ENCODE measurements around the gene GATA2.
A peak's percentile ranks its signal among the peaks of the same experiment; 100 is the strongest.

Gene GATA2

GRCh38 chr3:128500556-128500955, 7.6 kb upstream of the GATA2 start:
- Histone ChIP-seq H3K4me1 (peaks cover 0 to 18% (median 13%) of the 10 kb centered on the region in 4 donors), H3K9me3 (no peaks in the 10 kb centered on the region), H3K27me3 (peaks cover 0 to 92% of the 10 kb centered on the region in 2 donors), H3K36me3 (no peaks in the 10 kb centered on the region), H3K4me3 (no peak overlapping the region), H3K27ac (no peak overlapping the region)
- peak in 1 of 2 donors; percentile 10 for DNase-seq
- TF ChIP-seq CTCF (IDR thresholded peaks at IDR 0.05), result no peak
- intact Hi-C loops (cut with DNase I; ENCODE audit: low total_unique reads), result no loop called here

DNA sequence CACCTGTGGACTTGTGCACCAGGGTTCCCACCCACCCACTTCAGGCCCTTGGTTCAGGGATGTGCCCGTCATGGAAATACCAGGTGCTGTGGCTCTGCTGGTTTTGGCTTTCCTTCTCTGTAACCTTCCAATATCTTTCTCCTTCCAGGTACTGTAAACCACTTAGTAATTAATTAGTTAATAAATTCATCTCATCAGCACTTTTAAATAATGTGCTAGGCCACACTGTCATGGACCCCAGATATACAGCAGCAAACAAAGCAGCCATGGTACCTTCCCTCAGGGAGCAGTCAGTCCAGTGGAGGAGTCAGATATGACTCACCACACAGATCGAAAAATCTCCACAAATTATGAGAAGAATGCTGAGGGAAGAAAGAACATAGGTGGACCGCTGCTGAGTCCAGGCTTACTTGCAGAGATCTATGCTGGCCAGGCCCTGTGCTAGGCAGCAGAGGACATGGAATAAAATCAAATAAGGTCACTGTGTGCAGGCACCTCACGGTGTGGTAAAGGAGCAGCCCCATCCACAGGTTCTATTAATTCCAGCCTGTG, 6.8 kb upstream of the GATA2 start:
- no peak for TF ChIP-seq CTCF (IDR thresholded peaks at IDR 0.05)
- no peaks in the 10 kb centered on the region for H3K36me3 ChIP-seq
- H3K27ac ChIP-seq, result no peak overlapping the region
- peaks cover 0 to 95% of the 10 kb centered on the region in 2 donors for H3K27me3 ChIP-seq
- DNase-seq, result peak in 1 of 2 donors; percentile 2
- H3K4me3 ChIP-seq, result no peak overlapping the region
- H3K4me1 ChIP-seq, result peaks cover 0 to 18% (median 13%) of the 10 kb centered on the region in 4 donors
- H3K9me3 ChIP-seq, result no peaks in the 10 kb centered on the region
- intact Hi-C loops (cut with DNase I; ENCODE audit: low total_unique reads), result no loop called here

- DNase-seq, result peak in 1 of 2 donors; percentile 31
Observed at GRCh38 chr3:128498901-128499530, 6.0 kb upstream of the GATA2 start.

DNA sequence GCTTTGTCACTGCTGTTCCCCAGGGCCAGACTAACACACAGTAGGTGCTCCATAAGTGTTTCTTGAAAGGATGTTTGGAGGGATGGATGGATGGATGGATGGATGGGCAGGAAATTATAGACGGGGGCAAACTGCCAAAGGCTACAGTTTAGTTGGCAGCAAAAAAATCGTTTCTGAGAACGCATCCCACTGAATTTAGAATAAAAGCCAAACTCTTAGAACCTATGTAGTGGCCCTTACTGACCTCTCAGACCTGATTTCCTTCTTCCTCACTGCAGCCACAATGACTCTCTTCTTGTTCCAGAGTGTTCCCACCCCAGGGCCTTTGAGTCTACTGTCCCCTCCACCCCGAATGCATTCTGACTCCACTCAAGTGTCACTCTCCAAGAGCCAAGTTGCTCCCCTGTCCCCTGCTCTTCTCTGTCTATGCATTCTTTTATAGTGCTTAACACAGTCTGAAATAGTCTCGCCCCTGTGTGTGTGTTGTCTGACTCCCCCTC, 5.2 kb upstream of the GATA2 start:
- intact Hi-C loops (cut with DNase I; ENCODE audit: low total_unique reads), result no loop called here
- Histone ChIP-seq H3K9me3 (no peaks in the 10 kb centered on the region), H3K4me3 (peak overlapping the region; percentile 43 to 54), H3K27ac (no peak overlapping the region), H3K36me3 (no peaks in the 10 kb centered on the region), H3K4me1 (peaks cover 0 to 20% (median 13%) of the 10 kb centered on the region in 4 donors), H3K27me3 (peaks cover 0 to 96% of the 10 kb centered on the region in 2 donors)
- TF ChIP-seq CTCF (IDR thresholded peaks at IDR 0.05), result no peak
- peak; percentile 1 to 20 for DNase-seq

More at GRCh38 chr3:128498901-128499530, 6.0 kb upstream of the GATA2 start:
- H3K4me1 ChIP-seq, result peaks cover 0 to 18% (median 13%) of the 10 kb centered on the region in 4 donors
- no peak for TF ChIP-seq CTCF (IDR thresholded peaks at IDR 0.05)
- H3K36me3 ChIP-seq, result no peaks in the 10 kb centered on the region
- H3K4me3 ChIP-seq, result no peak overlapping the region
- H3K27ac ChIP-seq, result no peak overlapping the region
- intact Hi-C loops (cut with DNase I; ENCODE audit: low total_unique reads), result no loop called here
- H3K9me3 ChIP-seq, result no peaks in the 10 kb centered on the region
- peaks cover 0 to 96% of the 10 kb centered on the region in 2 donors for H3K27me3 ChIP-seq

- Histone ChIP-seq H3K4me1 (peaks cover 0 to 27% (median 19%) of the 10 kb centered on the region in 4 donors), H3K9me3 (no peaks in the 10 kb centered on the region), H3K36me3 (no peaks in the 10 kb centered on the region), H3K4me3 (peak overlapping the region; percentile 43 to 54), H3K27ac (no peak overlapping the region), H3K27me3 (peaks cover 0 to 96% of the 10 kb centered on the region in 2 donors)
- peak; percentile 27 to 70 for DNase-seq
- intact Hi-C loops (cut with DNase I; ENCODE audit: low total_unique reads), result loop anchor here (2.0 kb wide), 1 partner anchor 71 kb away; no protein-coding TSS in a partner anchor
- peak; percentile 54 to 57 for TF ChIP-seq CTCF (IDR thresholded peaks at IDR 0.05)
Observed at GRCh38 chr3:128497305-128498126, 4.5 kb upstream of the GATA2 start.

All from tibial artery (tissue), 4 donors.